NCI-H345 (cell line): ENCODE measurements around the gene HFE.
"Not testable (repeated sequence)": the region's sequence is repeated elsewhere in the genome, so short reads cannot be mapped to it uniquely, and the experiment has no call there.

ENCODE experiments used
- DNase-seq: peaks from one replicate; lab custom pipeline; 2025; lab: John Stamatoyannopoulos, UW

Gene HFE

GRCh38 chr6:26109772-26110171 lies 22.5 kb downstream of the HFE start:
- no peak for DNase-seq

- no peak for DNase-seq
Measured at GRCh38 chr6:26113570-26113969, 26.3 kb downstream of the HFE start.

GRCh38 chr6:26115226-26115625 lies 28.0 kb downstream of the HFE start:
- DNase-seq = no peak

- no peak for DNase-seq
Measured at GRCh38 chr6:26116267-26116666, 29.0 kb downstream of the HFE start.

- peak; percentile 87 for DNase-seq
Measured at GRCh38 chr6:26118999-26119398, 31.8 kb downstream of the HFE start.

GRCh38 chr6:26120115-26120514 lies 32.9 kb downstream of the HFE start:
- DNase-seq = not testable (repeated sequence)

- no peak for DNase-seq
Measured at GRCh38 chr6:26120807-26121140, 33.5 kb downstream of the HFE start.

- DNase-seq = no peak
Measured at GRCh38 chr6:26121141-26122004, 34.1 kb downstream of the HFE start.

- no peak for DNase-seq
Measured at GRCh38 chr6:26122005-26122388, 34.8 kb downstream of the HFE start.

GRCh38 chr6:26122402-26122792 lies 35.2 kb downstream of the HFE start:
- no peak for DNase-seq

GRCh38 chr6:26122793-26123674 lies 35.8 kb downstream of the HFE start:
- peak; percentile 99 for DNase-seq

GRCh38 chr6:26123675-26123946 lies 36.4 kb downstream of the HFE start:
- DNase-seq = no peak

- peak; percentile 97 for DNase-seq
Measured at GRCh38 chr6:26123947-26124780, 36.9 kb downstream of the HFE start.

- peak; percentile 38 for DNase-seq
Measured at GRCh38 chr6:26124781-26125685, 37.8 kb downstream of the HFE start.

GRCh38 chr6:26126394-26127235 lies 39.4 kb downstream of the HFE start:
- DNase-seq = no peak

- no peak for DNase-seq
Measured at GRCh38 chr6:26128013-26128771, 41.0 kb downstream of the HFE start.

GRCh38 chr6:26129656-26130055 lies 42.4 kb downstream of the HFE start:
- DNase-seq = no peak

- no peak for DNase-seq
Measured at GRCh38 chr6:26130581-26131249, 43.5 kb downstream of the HFE start.

GRCh38 chr6:26131618-26132017 lies 44.4 kb downstream of the HFE start:
- no peak for DNase-seq
